GM12801 (cell line): Measurements from ENCODE around the gene ZDHHC14.

Experiments used
- TF ChIP-seq, protein P1 (sequence below): IDR thresholded peaks from one replicate; pipeline ENCODE4 v1.5.1; 2011; ENCODE audit warnings: control low read depth; ENCODE audit not compliant: insufficient read length; ENCODE audit errors: extremely low read depth

Gene ZDHHC14

DNA sequence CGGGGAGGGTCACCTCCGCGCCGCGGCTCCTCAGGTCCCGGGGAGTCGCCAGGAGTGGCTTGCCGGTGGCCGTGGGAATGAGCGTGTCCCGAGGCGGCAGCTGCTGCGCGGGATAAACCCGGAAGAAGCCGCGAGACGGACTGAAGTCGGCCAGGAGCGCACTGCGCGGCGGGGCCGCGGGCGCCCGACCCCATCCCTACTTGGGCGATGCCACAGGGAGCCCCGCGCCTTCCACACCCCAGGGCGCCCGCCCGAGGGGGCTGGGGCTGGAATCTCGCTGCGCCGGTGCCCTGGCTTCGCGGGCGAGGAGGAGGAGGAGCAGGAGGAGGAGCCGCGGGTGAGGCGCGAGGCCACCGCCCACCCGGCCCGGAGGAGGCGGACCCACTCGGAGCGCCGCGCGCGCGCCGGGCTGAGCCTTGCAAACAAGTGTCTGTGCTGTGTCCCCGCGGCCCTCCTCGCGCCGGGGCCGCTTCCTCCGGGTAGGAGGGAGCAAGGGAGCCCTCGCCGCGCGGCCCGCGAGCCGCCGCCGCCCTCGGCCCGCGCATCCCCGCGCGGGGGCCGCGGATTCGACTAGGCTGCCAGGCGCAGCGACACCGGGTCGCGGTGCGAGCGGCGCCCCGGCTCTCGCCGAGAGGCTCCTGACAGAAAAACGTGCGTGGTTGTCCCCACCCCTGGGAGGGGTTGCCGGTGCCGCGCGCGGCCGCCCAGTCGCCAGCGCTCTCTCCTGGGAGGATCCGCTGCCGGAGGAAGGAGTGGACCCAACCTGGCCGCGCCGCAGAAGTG is at the start of gene ZDHHC14:
ZDHHC14 (plus strand) TSS at position 412 of the 783 bp plus-strand sequence.
- TF ChIP-seq, protein P1, sequence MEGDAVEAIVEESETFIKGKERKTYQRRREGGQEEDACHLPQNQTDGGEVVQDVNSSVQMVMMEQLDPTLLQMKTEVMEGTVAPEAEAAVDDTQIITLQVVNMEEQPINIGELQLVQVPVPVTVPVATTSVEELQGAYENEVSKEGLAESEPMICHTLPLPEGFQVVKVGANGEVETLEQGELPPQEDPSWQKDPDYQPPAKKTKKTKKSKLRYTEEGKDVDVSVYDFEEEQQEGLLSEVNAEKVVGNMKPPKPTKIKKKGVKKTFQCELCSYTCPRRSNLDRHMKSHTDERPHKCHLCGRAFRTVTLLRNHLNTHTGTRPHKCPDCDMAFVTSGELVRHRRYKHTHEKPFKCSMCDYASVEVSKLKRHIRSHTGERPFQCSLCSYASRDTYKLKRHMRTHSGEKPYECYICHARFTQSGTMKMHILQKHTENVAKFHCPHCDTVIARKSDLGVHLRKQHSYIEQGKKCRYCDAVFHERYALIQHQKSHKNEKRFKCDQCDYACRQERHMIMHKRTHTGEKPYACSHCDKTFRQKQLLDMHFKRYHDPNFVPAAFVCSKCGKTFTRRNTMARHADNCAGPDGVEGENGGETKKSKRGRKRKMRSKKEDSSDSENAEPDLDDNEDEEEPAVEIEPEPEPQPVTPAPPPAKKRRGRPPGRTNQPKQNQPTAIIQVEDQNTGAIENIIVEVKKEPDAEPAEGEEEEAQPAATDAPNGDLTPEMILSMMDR = no peak

DNA sequence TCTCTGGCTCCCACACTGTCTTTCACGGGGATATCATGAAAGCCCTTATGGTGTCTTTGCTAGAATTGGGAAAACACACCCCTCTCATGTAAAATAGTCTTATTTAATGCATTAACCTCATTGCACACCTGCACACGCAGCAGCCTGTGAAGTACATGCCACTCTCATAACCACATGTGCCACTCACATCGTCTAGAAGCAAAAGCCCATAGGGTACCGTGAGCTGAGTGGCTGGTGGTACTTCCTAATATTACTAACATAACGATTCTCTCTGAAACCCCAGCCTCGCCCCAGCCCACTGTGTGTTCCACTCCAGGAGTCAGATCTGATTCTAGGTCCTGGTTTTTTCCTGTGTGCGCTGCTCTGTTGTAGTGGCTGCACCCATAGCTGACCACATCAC is 48.2 kb upstream of the ZDHHC14 start:
- TF ChIP-seq, protein P1 = no peak

DNA sequence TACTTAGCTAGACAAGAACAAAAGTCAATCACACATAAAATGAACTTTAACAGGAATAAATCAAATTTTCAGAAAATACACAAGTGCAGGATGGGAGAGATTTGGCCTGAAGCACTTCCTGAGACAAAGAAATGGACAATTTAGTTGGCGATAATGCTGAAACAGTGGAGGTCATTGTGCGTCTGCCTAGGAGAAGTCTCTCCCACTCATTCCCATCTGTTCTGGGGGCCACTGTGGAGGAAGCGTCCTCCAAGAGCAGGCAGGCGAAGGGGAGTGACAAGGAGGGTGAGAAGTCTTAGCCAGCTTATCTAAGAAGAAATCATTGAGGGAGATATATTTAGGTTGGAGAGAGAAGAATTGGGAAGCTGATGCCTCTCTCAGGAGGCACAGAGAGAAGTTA is 47.5 kb upstream of the ZDHHC14 start:
- TF ChIP-seq, protein P1 = no peak

DNA sequence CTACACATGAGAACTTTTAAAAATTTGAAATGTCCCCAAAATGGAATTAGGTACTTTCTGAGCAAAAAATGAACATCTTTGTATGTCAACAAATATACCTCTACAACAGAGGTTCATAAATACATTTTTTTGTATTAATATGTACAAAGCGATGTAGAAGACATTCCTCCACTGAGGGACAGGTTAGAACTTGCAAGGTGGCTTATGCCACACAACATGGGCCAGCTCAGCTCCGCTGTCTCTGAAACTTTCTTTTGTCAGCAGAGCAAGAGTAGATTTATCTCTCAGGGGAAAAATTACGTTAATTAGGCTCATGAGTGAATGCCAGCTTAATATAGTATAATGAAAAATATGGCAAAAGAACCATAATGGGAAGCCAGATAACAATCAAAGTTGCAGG is 47.0 kb upstream of the ZDHHC14 start:
- TF ChIP-seq, protein P1 = no peak

DNA sequence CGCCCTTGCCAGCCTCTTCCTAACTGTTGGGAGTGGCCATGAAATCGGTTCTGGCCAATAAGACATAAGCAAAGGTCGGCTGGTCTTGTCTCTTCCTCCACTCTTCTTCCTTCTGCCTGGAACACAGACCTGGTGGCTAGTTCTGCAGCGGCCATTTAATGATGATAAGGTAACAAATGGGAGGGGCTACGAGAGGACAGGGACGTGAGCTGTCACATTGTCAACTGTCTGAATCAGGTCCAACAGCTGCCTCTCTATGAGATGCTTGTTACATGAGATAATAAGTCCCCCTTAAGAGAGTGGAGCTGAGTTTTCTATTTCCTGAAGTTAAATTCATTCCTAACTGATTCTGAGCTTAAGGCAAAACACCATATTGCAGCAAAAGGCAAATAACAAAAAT is 45.2 kb upstream of the ZDHHC14 start:
- TF ChIP-seq, protein P1 = no peak

DNA sequence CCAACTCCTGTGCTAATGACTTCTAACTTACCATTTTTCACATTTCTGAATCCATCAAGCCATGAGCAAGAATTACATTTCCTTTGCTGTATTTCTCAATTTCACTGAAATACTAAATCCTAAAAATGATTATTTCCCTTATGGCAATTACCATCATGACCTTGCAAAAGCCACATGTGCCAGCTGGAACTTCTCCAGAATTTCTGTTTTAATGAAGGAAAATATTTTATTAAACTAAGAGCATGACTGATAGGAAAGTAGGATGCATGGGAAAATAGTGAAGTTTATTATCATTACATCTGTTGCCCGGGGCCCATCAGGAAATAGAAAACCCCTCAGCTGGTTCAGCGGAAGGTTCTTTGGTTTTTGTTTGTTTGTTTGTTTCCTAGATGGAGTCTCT is 43.2 kb upstream of the ZDHHC14 start:
- TF ChIP-seq, protein P1 = no peak

DNA sequence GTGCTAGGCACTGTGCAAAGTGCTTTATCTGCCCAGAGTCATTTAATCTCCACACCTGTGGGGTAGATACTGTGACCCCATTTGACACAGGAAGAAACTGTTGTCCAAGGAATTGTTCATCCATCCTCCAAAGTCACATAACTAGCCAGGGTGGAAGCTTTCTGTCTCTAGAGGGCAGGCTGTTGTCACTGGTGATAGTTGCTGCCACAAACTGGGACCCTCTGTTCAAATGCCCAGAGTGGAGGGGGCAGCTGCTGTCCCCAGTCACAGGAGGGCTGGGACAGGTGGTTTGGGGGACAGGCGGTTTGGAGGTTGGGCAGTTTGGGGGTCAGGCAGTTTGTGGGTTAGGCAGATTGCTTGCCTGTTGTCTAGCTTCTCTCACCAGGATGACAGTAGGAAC is 41.6 kb upstream of the ZDHHC14 start:
- TF ChIP-seq, protein P1 = no peak
